Uterus (tissue), 4 donors: ENCODE data around the gene MBD5. TPM values are rescaled to one million over a fixed set of nuclear protein-coding genes. Genes with fewer than 3 reads are reported as not detected.

Experiments
- DNase-seq, 2 donors: peaks; one replicate each; pipeline ENCODE4 v3.0.0-alpha.2; 2019 to 2020
- H3K27ac ChIP-seq, 2 donors: fragments of 200-600 bp; sonication (generic); 1 replicate in 1 of 2; 2 replicates in 1 of 2; pipeline ENCODE4 v1.5.1; 2016 to 2018
- H3K27me3 ChIP-seq, 2 donors: fragments of 200-600 bp; sonication (generic); one replicate each; pipeline ENCODE4 v1.5.1; 2018 to 2019; ENCODE audit warnings: control low read depth in 1 of 2
- H3K36me3 ChIP-seq, 2 donors: fragments of 200-600 bp; sonication (generic); one replicate each; pipeline ENCODE4 v1.5.1; 2019; ENCODE audit warnings: control low read depth in 1 of 2
- H3K4me1 ChIP-seq, 2 donors: fragments of 200-600 bp; sonication (generic); one replicate each; pipeline ENCODE4 v1.5.1; 2018 to 2019; ENCODE audit warnings: control low read depth in 1 of 2
- H3K4me3 ChIP-seq, 2 donors: fragments of 200-600 bp; sonication (generic); 1 replicate in 1 of 2; 2 replicates in 1 of 2; pipeline ENCODE4 v1.5.1; 2018 to 2019; ENCODE audit warnings: mild to moderate bottlenecking in 1 of 2
- H3K9me3 ChIP-seq, 2 donors: fragments of 200-600 bp; sonication (generic); one replicate each; pipeline ENCODE4 v1.5.1; 2019; ENCODE audit warnings: control low read depth in 1 of 2
- CTCF ChIP-seq, 4 experiments: fragments of 200-600 bp in 2 of 4; fragments of 450-650 bp in 2 of 4; sonication (generic) in 2 of 4; IDR thresholded peaks; one replicate each; pipeline ENCODE4 v1.5.1; 2016 to 2019; ENCODE audit warnings: antibody characterized with exemption in 4 of 4, mild to moderate bottlenecking in 2 of 4, moderate library complexity in 1 of 4
- POLR2A ChIP-seq, 2 donors: fragments of 450-650 bp; IDR thresholded peaks; one replicate each; pipeline ENCODE4 v1.6.1; 2016; ENCODE audit warnings: antibody characterized with exemption in 2 of 2, mild to moderate bottlenecking in 1 of 2, moderate library complexity in 1 of 2
- intact Hi-C: fragments of 100-400 bp; cut with DNase I; formaldehyde crosslinking; loops from one replicate; pipeline ENCODE4 v1.15.1; 2023; ENCODE audit warnings: low total_unique reads
- total RNA-seq, 4 donors: library from RNA; depleted of rRNA in 3 of 4; stranded (reverse); fragments of >200 nt in 3 of 4; gene quantifications; one replicate each; pipeline versions ENCODE4 v1.1.0 to v1.2.4, GENCODE V29; 2014 to 2023
- donor health status: DM: yes; HTN: yes; CAD: no.

Gene MBD5
- total RNA-seq, 4 donors from 2014 or later: 17.4 to 77.9 (median 51.5) TPM

GRCh38 chr2:148172131-148172753 is 151.4 kb downstream of the MBD5 start:
- Histone ChIP-seq H3K9me3 (no peaks in the 10 kb centered on the region), H3K27ac (no peak overlapping the region), H3K4me3 (no peak overlapping the region), H3K27me3 (no peaks in the 10 kb centered on the region), H3K4me1 (no peaks in the 10 kb centered on the region), H3K36me3 (no peaks in the 10 kb centered on the region)
- TF ChIP-seq POLR2A (IDR thresholded peaks at IDR 0.05) (no peak), CTCF (IDR thresholded peaks at IDR 0.05) (no peak)
- intact Hi-C loops: no loop called here
- no peak for DNase-seq

- TF ChIP-seq CTCF (IDR thresholded peaks at IDR 0.05) (no peak), POLR2A (IDR thresholded peaks at IDR 0.05) (no peak)
- Histone ChIP-seq H3K4me3 (no peak overlapping the region), H3K9me3 (no peaks in the 10 kb centered on the region), H3K27me3 (no peaks in the 10 kb centered on the region), H3K27ac (no peak overlapping the region), H3K4me1 (no peaks in the 10 kb centered on the region), H3K36me3 (peaks cover 0 to under 1% of the 10 kb centered on the region in 2 donors)
- no peak for DNase-seq
- intact Hi-C loops: no loop called here
These were observed 152.3 kb downstream of the MBD5 start for GRCh38 chr2:148173168-148173567.

- no peak overlapping the region for H3K4me3 ChIP-seq
- intact Hi-C loops: no loop called here
- no peak for DNase-seq
- no peaks in the 10 kb centered on the region for H3K27me3 ChIP-seq
- no peak for TF ChIP-seq CTCF (IDR thresholded peaks at IDR 0.05)
- TF ChIP-seq POLR2A (IDR thresholded peaks at IDR 0.05): no peak
- no peaks in the 10 kb centered on the region for H3K9me3 ChIP-seq
- H3K36me3 ChIP-seq: peaks cover 0 to 4% of the 10 kb centered on the region in 2 donors
- no peaks in the 10 kb centered on the region for H3K4me1 ChIP-seq
- no peak overlapping the region for H3K27ac ChIP-seq
These were observed 156.7 kb downstream of the MBD5 start for GRCh38 chr2:148177559-148177958.

GRCh38 chr2:148179724-148180123 is 158.8 kb downstream of the MBD5 start:
- intact Hi-C loops: no loop called here
- no peaks in the 10 kb centered on the region for H3K4me1 ChIP-seq
- DNase-seq: no peak

GRCh38 chr2:148184976-148185375 is 164.1 kb downstream of the MBD5 start:
- Histone ChIP-seq H3K27me3 (no peaks in the 10 kb centered on the region), H3K27ac (no peak overlapping the region), H3K4me1 (no peaks in the 10 kb centered on the region), H3K9me3 (no peaks in the 10 kb centered on the region), H3K36me3 (no peaks in the 10 kb centered on the region), H3K4me3 (no peak overlapping the region)
- TF ChIP-seq CTCF (IDR thresholded peaks at IDR 0.05) (no peak), POLR2A (IDR thresholded peaks at IDR 0.05) (no peak)
- DNase-seq: no peak
- intact Hi-C loops: no loop called here

More at GRCh38 chr2:148179724-148180123, 158.8 kb downstream of the MBD5 start:
- Histone ChIP-seq H3K27me3 (no peaks in the 10 kb centered on the region), H3K9me3 (no peaks in the 10 kb centered on the region), H3K36me3 (peaks cover 0 to 4% of the 10 kb centered on the region in 2 donors), H3K4me3 (no peak overlapping the region), H3K27ac (no peak overlapping the region)
- TF ChIP-seq POLR2A (IDR thresholded peaks at IDR 0.05): no peak
- no peak for TF ChIP-seq CTCF (IDR thresholded peaks at IDR 0.05)
